ENCODE measurements around the gene GPR101. TPM values are rescaled to one million over a fixed set of nuclear protein-coding genes. Genes with fewer than 3 reads are reported as not detected.

GPR101 gene
- total RNA-seq, 4 donors from 2014 or later, result not detected

GRCh38 chrX:137044893-137045292, 11.1 kb upstream of the GPR101 start:
- ATAC-seq, result no peak
- WGBS, 2 donors (ENCODE audit: low coverage in 1 of 2), result 55 to 65% methylated on average over 3 to 4 of the region's 4 CpGs
- Histone ChIP-seq H3K9me3 (no peaks in the 10 kb centered on the region), H3K27me3 (no peaks in the 10 kb centered on the region), H3K4me1 (no peaks in the 10 kb centered on the region), H3K27ac (no peak overlapping the region), H3K4me3 (no peak overlapping the region), H3K36me3 (no peaks in the 10 kb centered on the region)
- TF ChIP-seq CTCF (IDR thresholded peaks at IDR 0.05), result no peak
- no peak for TF ChIP-seq EP300 (IDR thresholded peaks at IDR 0.05)
- TF ChIP-seq POLR2A (IDR thresholded peaks at IDR 0.05), result no peak
- no peak for TF ChIP-seq POLR2AphosphoS5 (IDR thresholded peaks at IDR 0.05)

- H3K27me3 ChIP-seq, result no peaks in the 10 kb centered on the region
- WGBS, 2 donors (ENCODE audit: low coverage in 1 of 2), result 71 to 100% methylated on average over 1 of the region's 1 CpG
- ATAC-seq, result no peak
- no peaks in the 10 kb centered on the region for H3K36me3 ChIP-seq
- no peak overlapping the region for H3K27ac ChIP-seq
- TF ChIP-seq CTCF (IDR thresholded peaks at IDR 0.05), result no peak
- no peak for TF ChIP-seq POLR2A (IDR thresholded peaks at IDR 0.05)
- no peak for TF ChIP-seq POLR2AphosphoS5 (IDR thresholded peaks at IDR 0.05)
- TF ChIP-seq EP300 (IDR thresholded peaks at IDR 0.05), result no peak
- H3K4me3 ChIP-seq, result no peak overlapping the region
- no peaks in the 10 kb centered on the region for H3K4me1 ChIP-seq
- H3K9me3 ChIP-seq, result no peaks in the 10 kb centered on the region
Measured at GRCh38 chrX:137043736-137044135, 9.9 kb upstream of the GPR101 start.

- H3K9me3 ChIP-seq, result no peaks in the 10 kb centered on the region
- TF ChIP-seq CTCF (IDR thresholded peaks at IDR 0.05), result no peak
- 79 to 84% methylated on average over 3 of the region's 3 CpGs for WGBS, 2 donors (ENCODE audit: low coverage in 1 of 2)
- no peaks in the 10 kb centered on the region for H3K36me3 ChIP-seq
- no peak overlapping the region for H3K4me3 ChIP-seq
- H3K4me1 ChIP-seq, result no peaks in the 10 kb centered on the region
- no peak overlapping the region for H3K27ac ChIP-seq
- H3K27me3 ChIP-seq, result no peaks in the 10 kb centered on the region
- no peak for ATAC-seq
Measured at GRCh38 chrX:137041329-137041728, 7.5 kb upstream of the GPR101 start.

GRCh38 chrX:137040113-137040794, 6.5 kb upstream of the GPR101 start:
- WGBS, 2 donors (ENCODE audit: low coverage in 1 of 2), result 72 to 84% methylated on average over 8 to 11 of the region's 14 CpGs
- no peak for TF ChIP-seq EP300 (IDR thresholded peaks at IDR 0.05)
- TF ChIP-seq CTCF (IDR thresholded peaks at IDR 0.05), result no peak
- TF ChIP-seq POLR2A (IDR thresholded peaks at IDR 0.05), result no peak
- no peak for TF ChIP-seq POLR2AphosphoS5 (IDR thresholded peaks at IDR 0.05)
- Histone ChIP-seq H3K4me3 (no peak overlapping the region), H3K9me3 (no peaks in the 10 kb centered on the region), H3K4me1 (no peaks in the 10 kb centered on the region), H3K27me3 (no peaks in the 10 kb centered on the region), H3K36me3 (no peaks in the 10 kb centered on the region), H3K27ac (no peak overlapping the region)
- ATAC-seq, result no peak

- no peak for ATAC-seq
- no peaks in the 10 kb centered on the region for H3K9me3 ChIP-seq
- no peak overlapping the region for H3K27ac ChIP-seq
- 20 to 29% methylated on average over 1 to 3 of the region's 3 CpGs for WGBS, 2 donors (ENCODE audit: low coverage in 1 of 2)
- H3K36me3 ChIP-seq, result no peaks in the 10 kb centered on the region
- H3K4me1 ChIP-seq, result peaks cover 0 to 32% (median 3%) of the 10 kb centered on the region in 3 donors
- no peak overlapping the region for H3K4me3 ChIP-seq
- TF ChIP-seq POLR2A (IDR thresholded peaks at IDR 0.05), result no peak
- no peak for TF ChIP-seq CTCF (IDR thresholded peaks at IDR 0.05)
- no peak for TF ChIP-seq EP300 (IDR thresholded peaks at IDR 0.05)
- no peak for TF ChIP-seq POLR2AphosphoS5 (IDR thresholded peaks at IDR 0.05)
- H3K27me3 ChIP-seq, result peaks cover 52% of the 10 kb centered on the region
Measured at GRCh38 chrX:137034508-137034872, 695 bp upstream of the GPR101 start.

Measured in gastroesophageal sphincter (tissue), 4 donors.